Naive thymus-derived CD4-positive, alpha-beta T cell (primary cell): ENCODE measurements around the gene PPP3R2. TPM values are rescaled to one million over a fixed set of nuclear protein-coding genes. Genes with fewer than 3 reads are reported as not detected.
A peak's percentile ranks its signal among the peaks of the same experiment; 100 is the strongest.
"Not testable (repeated sequence)": the region's sequence is repeated elsewhere in the genome, so short reads cannot be mapped to it uniquely, and the experiment has no call there.

Experiments
- ATAC-seq: fragments of 150-1000 bp; cut with Tn5 transposase; 2 replicates; pipeline ENCODE4 v1.10.0; 2021; ENCODE audit warnings: mild to moderate bottlenecking, moderate library complexity
- CTCF ChIA-PET: fragments of 350-600 bp; sonication (Branson Sonifier 250); formaldehyde crosslinking; loops from one replicate; lab custom pipeline; 2021; ENCODE audit warnings: antibody characterized with exemption; lab: Charles Lee
- POLR2A ChIA-PET: fragments of 350-600 bp; sonication (Branson Sonifier 250); formaldehyde crosslinking; loops from one replicate; lab custom pipeline; 2021; ENCODE audit warnings: antibody characterized with exemption, inconsistent platforms; lab: Charles Lee
- DNase-seq, 9 donors: peaks; one replicate each; pipeline versions ENCODE4 v3.0.0 to v3.0.0-alpha.2; 2020 to 2022; ENCODE audit warnings: mixed read lengths in 1 of 9
- H3K27ac ChIP-seq: one replicate; pipeline ENCODE4 v1.7.0; 2013; ENCODE audit warnings: mild to moderate bottlenecking, low read depth, low read length, moderate library complexity
- H3K27me3 ChIP-seq, 2 donors: one replicate each; pipeline ENCODE4 v1.7.0; 2013; ENCODE audit warnings: low read length in 2 of 2, mild to moderate bottlenecking in 2 of 2, moderate library complexity in 2 of 2; ENCODE audit not compliant: control insufficient read depth in 2 of 2, insufficient read depth in 2 of 2
- H3K36me3 ChIP-seq, 3 experiments: 1 replicate in 2 of 3; 2 replicates in 1 of 3; pipeline ENCODE4 v1.7.0; 2013; ENCODE audit warnings: low read length in 3 of 3, mild to moderate bottlenecking in 3 of 3, moderate library complexity in 1 of 3; ENCODE audit not compliant: insufficient read depth in 3 of 3, control insufficient read depth in 2 of 3
- H3K4me1 ChIP-seq, 2 donors: one replicate each; pipeline ENCODE4 v1.7.0; 2013; ENCODE audit warnings: low read length in 2 of 2, mild to moderate bottlenecking in 2 of 2, moderate library complexity in 1 of 2; ENCODE audit not compliant: control insufficient read depth in 2 of 2, insufficient read depth in 2 of 2
- H3K4me3 ChIP-seq: 2 replicates; pipeline ENCODE4 v1.7.0; 2013; ENCODE audit warnings: mild to moderate bottlenecking, low read length
- H3K9me3 ChIP-seq, 3 experiments: 1 replicate in 2 of 3; 2 replicates in 1 of 3; pipeline ENCODE4 v1.7.0; 2013; ENCODE audit warnings: low read length in 3 of 3; ENCODE audit not compliant: control insufficient read depth in 2 of 3
- H3K27ac Mint-ChIP-seq, 9 donors: one replicate each; pipeline ENCODE4 v1.8.0; 2020 to 2022; ENCODE audit warnings: mixed read lengths in 9 of 9, mild to moderate bottlenecking in 8 of 9, moderate library complexity in 5 of 9, inconsistent platforms in 2 of 9
- H3K27me3 Mint-ChIP-seq, 5 donors: one replicate each; pipeline ENCODE4 v1.8.0; 2021 to 2022; ENCODE audit warnings: mixed read lengths in 5 of 5, mild to moderate bottlenecking in 1 of 5
- H3K36me3 Mint-ChIP-seq, 5 donors: one replicate each; pipeline ENCODE4 v1.8.0; 2020 to 2022; ENCODE audit warnings: mixed read lengths in 5 of 5, mild to moderate bottlenecking in 3 of 5, inconsistent platforms in 1 of 5
- H3K4me1 Mint-ChIP-seq, 7 donors: one replicate each; pipeline ENCODE4 v1.8.0; 2020 to 2022; ENCODE audit warnings: mixed read lengths in 7 of 7, mild to moderate bottlenecking in 3 of 7, inconsistent platforms in 1 of 7
- H3K4me3 Mint-ChIP-seq, 10 donors: one replicate each; pipeline ENCODE4 v1.8.0; 2020 to 2022; ENCODE audit warnings: mild to moderate bottlenecking in 10 of 10, mixed read lengths in 10 of 10, moderate library complexity in 6 of 10, inconsistent platforms in 2 of 10
- H3K9me3 Mint-ChIP-seq, 11 donors: one replicate each; pipeline ENCODE4 v1.8.0; 2020 to 2022; ENCODE audit warnings: mixed read lengths in 11 of 11, mild to moderate bottlenecking in 4 of 11, inconsistent platforms in 1 of 11, moderate library complexity in 1 of 11
- intact Hi-C, 2 donors: fragments of 100-400 bp; cut with micrococcal nuclease; formaldehyde crosslinking; loops; one replicate each; pipeline ENCODE4 v1.15.1; 2023
- polyA plus RNA-seq, 2 donors: library from polyadenylated mRNA; unstranded; fragments of 300-500 nt; fragmentation: Illumina TruSeq; gene quantifications; one replicate each; pipeline ENCODE4 v1.2.3, GENCODE V29; 2021
- total RNA-seq, 6 experiments: library from RNA in 5 of 6; stranded (reverse) in 5 of 6; gene quantifications; 1 replicate in 5 of 6; 2 replicates in 1 of 6; pipeline ENCODE4 v1.2.3 and lab custom pipeline; 2021 to 2026

PPP3R2 gene
- total and polyA plus RNA-seq, 7 experiments from 2014 or later, result not detected

DNA sequence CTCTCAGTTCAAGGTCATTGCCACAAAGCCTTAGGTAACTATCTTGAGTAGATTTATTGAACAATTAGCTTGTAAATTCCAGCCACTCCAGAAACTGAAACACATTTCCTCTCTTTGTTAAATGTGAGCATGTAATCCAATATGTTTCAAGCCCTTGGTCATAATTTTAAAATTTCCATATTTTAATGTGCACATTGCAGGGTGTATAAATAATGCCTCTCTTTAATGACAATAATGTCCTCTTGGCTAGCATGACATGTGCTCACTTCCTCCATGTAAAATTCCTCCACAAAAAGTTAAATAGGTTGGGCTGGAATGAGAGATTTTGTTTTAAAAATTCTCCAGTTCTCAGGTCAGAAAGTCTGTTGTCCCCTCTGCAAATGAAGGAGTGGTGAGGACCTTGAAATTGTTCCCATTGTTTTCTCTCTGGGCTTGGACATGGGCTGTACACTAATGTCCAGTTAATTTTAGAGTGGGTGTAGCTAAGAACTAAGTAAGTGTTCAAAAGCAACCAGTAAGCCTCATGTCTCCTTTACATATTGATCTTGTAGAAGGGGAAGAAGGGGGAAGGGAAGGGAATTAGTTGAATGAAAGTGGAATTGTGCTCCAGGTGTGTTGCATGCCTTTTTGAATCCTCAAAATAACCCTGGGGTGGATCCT lies 2.9 kb downstream of the PPP3R2 start:
- CTCF ChIA-PET, result no interaction called here
- Histone ChIP-seq H3K27ac (no peak overlapping the region), H3K36me3 (no peaks in the 10 kb centered on the region), H3K4me3 (no peak overlapping the region), H3K9me3 (no peaks in the 10 kb centered on the region), H3K4me1 (no peaks in the 10 kb centered on the region), H3K27me3 (no peaks in the 10 kb centered on the region)
- POLR2A ChIA-PET, result no interaction called here
- Mint-ChIP-seq H3K27ac (no peak overlapping the region), H3K4me3 (no peak overlapping the region), H3K4me1 (peaks cover 0 to 8% (median under 1%) of the 10 kb centered on the region in 7 donors), H3K36me3 (no peaks in the 10 kb centered on the region), H3K27me3 (peaks cover 0 to 4% (median 0%) of the 10 kb centered on the region in 5 donors), H3K9me3 (no peaks in the 10 kb centered on the region)
- ATAC-seq (no peak), DNase-seq (no peak)
- intact Hi-C loops, result no loop called here

DNA sequence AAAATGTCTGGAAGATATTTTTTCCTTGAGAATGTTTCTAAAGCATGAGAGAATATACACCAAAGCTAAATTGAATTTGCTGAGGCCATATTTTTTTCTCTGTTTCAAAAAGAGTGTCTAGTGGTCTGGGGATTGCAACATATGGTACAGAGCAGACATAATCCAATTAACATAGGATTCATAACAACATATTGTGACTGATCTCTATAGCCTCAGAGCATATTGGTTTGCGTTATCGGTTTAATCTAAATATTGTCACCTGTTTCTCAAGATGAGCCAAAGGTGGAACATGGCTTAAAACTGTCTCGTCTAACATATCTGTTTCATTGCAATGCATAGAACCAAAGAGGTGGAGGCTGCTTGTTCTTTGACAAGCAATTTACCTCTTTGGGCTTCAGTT lies 3.9 kb downstream of the PPP3R2 start:
- H3K9me3 ChIP-seq, result no peaks in the 10 kb centered on the region
- ChIA-PET CTCF (no interaction called here), POLR2A (no interaction called here)
- H3K4me1 ChIP-seq, result no peaks in the 10 kb centered on the region
- H3K36me3 ChIP-seq, result no peaks in the 10 kb centered on the region
- H3K27me3 Mint-ChIP-seq, result peaks cover 0 to 4% (median 0%) of the 10 kb centered on the region in 5 donors
- intact Hi-C loops, result no loop called here
- H3K36me3 Mint-ChIP-seq, result peaks cover 0 to 3% (median 0%) of the 10 kb centered on the region in 5 donors
- no peak overlapping the region for H3K27ac Mint-ChIP-seq
- no peak overlapping the region for H3K27ac ChIP-seq
- peaks cover 0 to 17% (median 4%) of the 10 kb centered on the region in 7 donors for H3K4me1 Mint-ChIP-seq
- DNase-seq (no peak), ATAC-seq (no peak)
- H3K4me3 ChIP-seq, result no peak overlapping the region
- H3K4me3 Mint-ChIP-seq, result no peak overlapping the region
- H3K27me3 ChIP-seq, result no peaks in the 10 kb centered on the region
- no peaks in the 10 kb centered on the region for H3K9me3 Mint-ChIP-seq

DNA sequence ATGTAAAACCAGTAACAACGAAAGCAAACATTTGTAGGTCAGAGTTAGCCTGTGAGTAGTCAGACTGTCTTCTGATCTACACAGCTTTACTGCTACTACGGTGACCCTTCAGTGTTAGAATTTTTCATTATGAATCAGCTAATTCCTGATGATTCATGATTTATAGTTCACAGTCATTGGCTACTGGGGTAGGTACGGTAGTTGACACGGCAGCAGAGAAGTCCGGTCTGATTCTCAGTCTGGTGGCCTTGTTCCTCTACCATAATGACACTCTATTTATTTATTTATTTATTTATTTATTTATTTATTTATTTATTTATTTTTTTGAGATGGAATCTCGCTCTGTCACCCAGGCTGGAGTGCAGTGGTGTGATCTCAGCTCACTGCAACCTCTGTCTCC lies 4.7 kb downstream of the PPP3R2 start:
- H3K27ac ChIP-seq, H3K36me3 ChIP-seq, H3K27me3 ChIP-seq, H3K4me3 ChIP-seq, H3K27me3 Mint-ChIP-seq, H3K36me3 Mint-ChIP-seq, H3K9me3 Mint-ChIP-seq, H3K4me3 Mint-ChIP-seq, H3K27ac Mint-ChIP-seq, ATAC-seq, H3K9me3 ChIP-seq, H3K4me1 ChIP-seq, DNase-seq, intact Hi-C loops: not testable (repeated sequence)
- CTCF ChIA-PET, result interaction anchor here (1.2 kb wide), 1 partner anchor 24 kb away, joined by 3 read pairs; no protein-coding TSS in a partner anchor
- peaks cover 0 to 19% (median 5%) of the 10 kb centered on the region in 7 donors for H3K4me1 Mint-ChIP-seq
- POLR2A ChIA-PET, result interaction anchor here (1.0 kb wide), 1 partner anchor 20 kb away, joined by 5 read pairs; no protein-coding TSS in a partner anchor

DNA sequence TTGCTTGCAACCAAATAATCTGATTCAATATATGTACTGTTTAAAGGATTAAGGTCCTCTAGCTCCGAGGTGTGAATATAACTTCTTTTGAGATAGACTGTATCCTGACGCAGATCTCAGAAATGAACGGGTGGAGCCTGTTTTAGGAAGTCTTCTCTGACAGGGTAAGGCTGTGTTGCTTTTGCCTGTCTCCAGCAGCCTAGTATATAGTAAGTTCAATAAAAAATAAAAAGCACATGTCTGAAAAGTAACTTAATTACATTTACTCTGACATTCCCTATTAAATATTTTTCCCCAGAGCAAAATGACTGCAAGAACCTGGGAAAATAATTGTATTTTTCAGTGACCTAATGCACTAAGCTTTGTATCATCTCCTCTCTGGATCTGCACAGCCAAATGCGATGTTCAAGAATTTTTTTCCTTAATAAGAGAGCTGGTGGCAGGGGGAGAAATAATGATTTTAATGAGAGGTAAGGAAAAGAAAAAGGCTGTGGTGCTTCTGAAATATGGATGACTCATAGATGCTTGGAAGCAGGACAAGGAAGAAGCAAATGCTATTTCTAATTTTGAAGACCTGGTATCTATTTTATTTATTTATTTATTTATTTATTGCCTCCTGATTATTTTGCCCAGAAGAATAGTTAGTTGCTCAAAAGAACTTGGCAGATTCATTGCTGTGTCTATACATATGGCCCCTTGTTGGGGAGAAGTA lies 7.3 kb downstream of the PPP3R2 start:
- intact Hi-C loops, result loop anchor here in 1 of 2 donors (2.0 kb wide), 1 partner anchor 17 kb away; no protein-coding TSS in a partner anchor
- peaks cover 0 to 6% (median 3%) of the 10 kb centered on the region in 5 donors for H3K36me3 Mint-ChIP-seq
- Histone ChIP-seq H3K27ac (no peak overlapping the region), H3K4me1 (no peaks in the 10 kb centered on the region), H3K36me3 (no peaks in the 10 kb centered on the region), H3K4me3 (no peak overlapping the region), H3K27me3 (no peaks in the 10 kb centered on the region), H3K9me3 (no peaks in the 10 kb centered on the region)
- POLR2A ChIA-PET, result no interaction called here
- CTCF ChIA-PET, result no interaction called here
- H3K4me3 Mint-ChIP-seq, result no peak overlapping the region
- H3K27me3 Mint-ChIP-seq, result peaks cover 0 to 3% (median 0%) of the 10 kb centered on the region in 5 donors
- DNase-seq (no peak), ATAC-seq (no peak)
- peaks cover 0 to 3% (median 0%) of the 10 kb centered on the region in 11 donors for H3K9me3 Mint-ChIP-seq
- peaks cover 0 to 16% (median 4%) of the 10 kb centered on the region in 7 donors for H3K4me1 Mint-ChIP-seq
- no peak overlapping the region for H3K27ac Mint-ChIP-seq

DNA sequence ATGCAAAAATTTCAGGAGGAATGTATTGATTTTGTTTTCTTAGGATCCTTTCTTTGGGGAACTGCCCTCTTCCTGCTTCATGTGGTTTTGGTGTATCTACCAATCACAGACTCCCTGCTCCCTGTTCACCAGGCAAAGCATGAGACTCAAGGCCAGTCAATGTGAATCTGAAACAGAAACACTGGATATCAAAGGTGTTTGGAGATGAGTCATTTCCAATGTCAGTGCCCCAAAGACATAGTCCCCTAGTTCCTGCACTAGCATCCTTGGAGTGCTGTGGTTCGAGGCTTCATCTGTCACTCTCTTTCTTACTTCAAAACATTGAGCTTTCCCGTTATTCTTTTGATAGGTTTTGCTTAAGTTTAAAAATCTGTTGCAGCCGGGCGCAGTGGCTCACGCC lies 8.1 kb downstream of the PPP3R2 start:
- Mint-ChIP-seq H3K9me3 (peaks cover 0 to 3% (median 0%) of the 10 kb centered on the region in 11 donors), H3K27me3 (peaks cover 0 to 3% (median 0%) of the 10 kb centered on the region in 5 donors), H3K27ac (peak overlapping the region in 2 of 9 donors; percentile 14), H3K4me3 (no peak overlapping the region), H3K4me1 (peaks cover 0 to 16% (median 4%) of the 10 kb centered on the region in 7 donors), H3K36me3 (peaks cover 0 to 6% (median 3%) of the 10 kb centered on the region in 5 donors)
- ATAC-seq, result no peak
- DNase-seq, result no peak
- ChIA-PET CTCF (no interaction called here), POLR2A (no interaction called here)
- Histone ChIP-seq H3K27me3 (no peaks in the 10 kb centered on the region), H3K27ac (no peak overlapping the region), H3K4me1 (no peaks in the 10 kb centered on the region), H3K4me3 (no peak overlapping the region), H3K9me3 (no peaks in the 10 kb centered on the region), H3K36me3 (no peaks in the 10 kb centered on the region)
- intact Hi-C loops, result loop anchor here (1.0 to 2.0 kb wide), 2 partner anchors 16 to 53 kb away; partner anchors contain the start of gene RNF20 (in 1 of the 2)

DNA sequence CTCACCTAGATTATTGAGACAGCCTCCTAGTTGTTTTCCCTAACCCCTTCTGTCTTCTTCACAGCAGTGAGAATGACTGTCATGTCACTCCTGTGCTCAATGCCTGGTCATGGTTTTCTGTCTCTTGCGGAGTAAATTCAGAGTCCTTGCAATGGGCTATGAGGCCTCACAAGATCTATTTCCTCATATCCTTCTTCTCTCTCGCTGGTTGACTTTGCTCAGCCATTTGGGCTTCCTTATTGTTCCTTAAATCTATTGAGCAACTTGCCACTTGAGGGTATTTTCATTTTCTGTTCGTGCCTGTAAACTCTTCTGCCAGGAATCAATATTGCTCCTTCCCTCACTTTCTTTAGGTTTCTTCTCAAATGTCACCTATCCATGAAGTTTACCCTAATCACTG lies 9.0 kb downstream of the PPP3R2 start:
- H3K9me3 ChIP-seq, result no peaks in the 10 kb centered on the region
- no peaks in the 10 kb centered on the region for H3K27me3 ChIP-seq
- Mint-ChIP-seq H3K9me3 (peaks cover 0 to 3% (median 0%) of the 10 kb centered on the region in 11 donors), H3K36me3 (peaks cover 0 to 6% (median 3%) of the 10 kb centered on the region in 5 donors), H3K4me3 (no peak overlapping the region), H3K4me1 (peaks cover 0 to 16% (median 4%) of the 10 kb centered on the region in 7 donors), H3K27me3 (peaks cover 0 to 2% (median 0%) of the 10 kb centered on the region in 5 donors), H3K27ac (no peak overlapping the region)
- H3K4me1 ChIP-seq, result no peaks in the 10 kb centered on the region
- H3K27ac ChIP-seq, result no peak overlapping the region
- H3K4me3 ChIP-seq, result no peak overlapping the region
- no peaks in the 10 kb centered on the region for H3K36me3 ChIP-seq
- DNase-seq, result no peak
- POLR2A ChIA-PET, result no interaction called here
- peak; percentile 73 for ATAC-seq
- intact Hi-C loops, result loop anchor here (1.0 to 2.0 kb wide), 2 partner anchors 15 to 52 kb away; partner anchors contain the start of gene RNF20 (in 1 of the 2)
- CTCF ChIA-PET, result no interaction called here
